HCT116 (cell line): Measurements from ENCODE around the gene FBN3. TPM values are rescaled to one million over a fixed set of nuclear protein-coding genes. Genes with fewer than 3 reads are reported as not detected.

Experiments
- ATAC-seq: fragments of 200-7000 bp; cut with Tn5 transposase; 2 replicates; pipeline ENCODE4 v1.9.1; 2020; ENCODE audit warnings: mild to moderate bottlenecking, moderate library complexity
- BruUV-seq: library from RNA; stranded (reverse); fragments of 400-500 nt; replicated peaks from 2 replicates; lab custom pipeline; 2021; lab: Mats Ljungman, UMichigan
- CTCF ChIA-PET: fragments of 300-600 bp; sonication (Branson Sonifier 250); formaldehyde crosslinking; loops from one replicate; lab custom pipeline; 2021; ENCODE audit warnings: antibody characterized with exemption; lab: Charles Lee
- POLR2A ChIA-PET: fragments of 300-600, 350-600 bp; sonication (Branson Sonifier 250); formaldehyde crosslinking; loops from one replicate; lab custom pipeline; 2021; ENCODE audit warnings: antibody characterized with exemption; lab: Charles Lee
- RAD21 ChIA-PET, 2 experiments: fragments of 300-600 bp; sonication (Branson Sonifier 250); formaldehyde crosslinking; loops; one replicate each; lab custom pipeline; 2023; ENCODE audit warnings: low total read pairs in 2 of 2; ENCODE audit not compliant: uncharacterized antibody in 2 of 2, unreplicated experiment in 2 of 2, low non-redundant PET in 1 of 2; lab: Charles Lee
- DNase-seq: peaks from one replicate; pipeline ENCODE4 v3.0.0-alpha.2; 2010; ENCODE audit warnings: low read depth, low spot score
- H2AFZ ChIP-seq: fragments of 200-600 bp; shearing (Covaris generic), sonication (generic); 2 replicates; pipeline ENCODE4 v1.6.1; 2017; ENCODE audit warnings: low read depth, mixed run types, mixed read lengths, antibody characterized with exemption, low read length; ENCODE audit not compliant: poor library complexity, severe bottlenecking
- H3K27ac ChIP-seq: 2 replicates; pipeline ENCODE4 v1.5.1; 2012; ENCODE audit warnings: low read depth, low read length
- H3K27me3 ChIP-seq: fragments of 200-600 bp; sonication (generic); 2 replicates; pipeline ENCODE4 v1.6.1; 2016; ENCODE audit warnings: mixed run types, low read length, mixed read lengths; ENCODE audit not compliant: insufficient read depth
- H3K36me3 ChIP-seq, 2 experiments: fragments of 200-500 bp in 1 of 2; fragments of 200-600 bp in 1 of 2; sonication (Bioruptor generic) in 1 of 2; sonication (generic) in 1 of 2; 2 replicates each; pipeline versions ENCODE4 v1.5.1 to v1.6.1; 2014 to 2016; ENCODE audit warnings: low read length in 2 of 2, inconsistent platforms in 1 of 2, mixed read lengths in 1 of 2, mixed run types in 1 of 2; ENCODE audit not compliant: insufficient read depth in 2 of 2, control insufficient read depth in 1 of 2
- H3K4me1 ChIP-seq, 2 experiments: fragments of 200-600 bp in 1 of 2; sonication (generic) in 1 of 2; 2 replicates each; pipeline versions ENCODE4 v1.5.1 to v1.6.1; 2012 to 2017; ENCODE audit warnings: low read length in 2 of 2, inconsistent platforms in 1 of 2, mild to moderate bottlenecking in 1 of 2, mixed read lengths in 1 of 2, mixed run types in 1 of 2, moderate library complexity in 1 of 2; ENCODE audit not compliant: insufficient read depth in 2 of 2, control insufficient read depth in 1 of 2
- H3K4me2 ChIP-seq: fragments of 200-600 bp; sonication (generic); 2 replicates; pipeline ENCODE4 v1.6.1; 2017; ENCODE audit warnings: mixed run types, low read length, mixed read lengths
- H3K4me3 ChIP-seq, 2 experiments: fragments of 200-600 bp in 1 of 2; sonication (generic) in 1 of 2; replicated peaks in 1 of 2; 2 replicates each; pipeline ENCODE4 v1.5.1; 2011 to 2016; ENCODE audit warnings: low read length in 2 of 2, control low read depth in 1 of 2, low read depth in 1 of 2, mild to moderate bottlenecking in 1 of 2, mixed read lengths in 1 of 2, mixed run types in 1 of 2
- H3K79me2 ChIP-seq: fragments of 200-600 bp; sonication (generic); 2 replicates; pipeline ENCODE4 v1.6.1; 2017; ENCODE audit warnings: mild to moderate bottlenecking, mixed run types, low read length, moderate library complexity, mixed read lengths; ENCODE audit not compliant: insufficient read depth
- H3K9ac ChIP-seq: fragments of 200-600 bp; sonication (generic); 2 replicates; pipeline ENCODE4 v1.6.1; 2016; ENCODE audit warnings: low read length, mixed read lengths
- H3K9me2 ChIP-seq: fragments of 200-600 bp; sonication (generic), shearing (Covaris generic); 2 replicates; pipeline ENCODE4 v1.6.1; 2017; ENCODE audit warnings: mixed run types, mild to moderate bottlenecking, moderate library complexity; ENCODE audit not compliant: insufficient read depth
- H3K9me3 ChIP-seq, 2 experiments: fragments of 200-500 bp in 1 of 2; fragments of 200-600 bp in 1 of 2; sonication (Bioruptor generic) in 1 of 2; sonication (generic) in 1 of 2; 2 replicates each; pipeline ENCODE4 v1.6.1; 2014 to 2017; ENCODE audit warnings: low read length in 2 of 2, mixed read lengths in 2 of 2, inconsistent platforms in 1 of 2, low read depth in 1 of 2, mild to moderate bottlenecking in 1 of 2, mixed run types in 1 of 2, moderate library complexity in 1 of 2; ENCODE audit not compliant: control insufficient read depth in 1 of 2, insufficient read depth in 1 of 2
- H4K20me1 ChIP-seq: fragments of 200-600 bp; sonication (generic), shearing (Covaris generic); 2 replicates; pipeline ENCODE4 v1.6.1; 2017; ENCODE audit warnings: mixed run types, mild to moderate bottlenecking, moderate library complexity; ENCODE audit not compliant: insufficient read depth
- CEBPB ChIP-seq: IDR thresholded peaks from 2 replicates; pipeline ENCODE4 v1.6.1; 2012; ENCODE audit warnings: low read depth
- ELF1 ChIP-seq: IDR thresholded peaks from 2 replicates; pipeline ENCODE4 v1.6.1; 2012; ENCODE audit warnings: low read depth, borderline replicate concordance
- EZH2phosphoT487 ChIP-seq: fragments of 200-600 bp; IDR thresholded peaks from 2 replicates; pipeline ENCODE4 v1.6.1; 2018; ENCODE audit warnings: antibody characterized with exemption, borderline replicate concordance
- SIN3A ChIP-seq: IDR thresholded peaks from 2 replicates; pipeline ENCODE4 v1.6.1; 2012; ENCODE audit warnings: low read depth
- YY1 ChIP-seq: IDR thresholded peaks from 2 replicates; pipeline ENCODE4 v1.6.1; 2011; ENCODE audit warnings: low read length, low read depth, moderate library complexity, mild to moderate bottlenecking; ENCODE audit not compliant: insufficient replicate concordance; ENCODE audit errors: extremely low read depth
- ZFX ChIP-seq: fragments of 450-650 bp; IDR thresholded peaks from 2 replicates; pipeline ENCODE4 v1.6.1; 2017
- ZNF274 ChIP-seq: fragments of 200-500 bp; sonication (Bioruptor generic); IDR thresholded peaks from 2 replicates; pipeline ENCODE4 v1.6.1; 2014; ENCODE audit warnings: mild to moderate bottlenecking, low read depth, low read length, inconsistent platforms
- intact Hi-C: fragments of 100-400 bp; cut with micrococcal nuclease; formaldehyde crosslinking; loops from 2 replicates; pipeline ENCODE4 v1.10.0; 2022
- total RNA-seq: library from RNA; stranded (reverse); gene quantifications from one replicate; pipeline ENCODE4 v1.2.1, GENCODE V29; 2021; ENCODE audit not compliant: unreplicated experiment
- TF ChIP-seq, protein P1 (sequence below): IDR thresholded peaks from 2 replicates; pipeline ENCODE4 v1.6.1; 2012; ENCODE audit warnings: low read depth
- TF ChIP-seq, protein P2 (sequence below): IDR thresholded peaks from 2 replicates; pipeline ENCODE4 v1.6.1; 2012

Gene FBN3
- total RNA-seq, 1 experiment from 2014 or later, result 6.6 TPM

DNA sequence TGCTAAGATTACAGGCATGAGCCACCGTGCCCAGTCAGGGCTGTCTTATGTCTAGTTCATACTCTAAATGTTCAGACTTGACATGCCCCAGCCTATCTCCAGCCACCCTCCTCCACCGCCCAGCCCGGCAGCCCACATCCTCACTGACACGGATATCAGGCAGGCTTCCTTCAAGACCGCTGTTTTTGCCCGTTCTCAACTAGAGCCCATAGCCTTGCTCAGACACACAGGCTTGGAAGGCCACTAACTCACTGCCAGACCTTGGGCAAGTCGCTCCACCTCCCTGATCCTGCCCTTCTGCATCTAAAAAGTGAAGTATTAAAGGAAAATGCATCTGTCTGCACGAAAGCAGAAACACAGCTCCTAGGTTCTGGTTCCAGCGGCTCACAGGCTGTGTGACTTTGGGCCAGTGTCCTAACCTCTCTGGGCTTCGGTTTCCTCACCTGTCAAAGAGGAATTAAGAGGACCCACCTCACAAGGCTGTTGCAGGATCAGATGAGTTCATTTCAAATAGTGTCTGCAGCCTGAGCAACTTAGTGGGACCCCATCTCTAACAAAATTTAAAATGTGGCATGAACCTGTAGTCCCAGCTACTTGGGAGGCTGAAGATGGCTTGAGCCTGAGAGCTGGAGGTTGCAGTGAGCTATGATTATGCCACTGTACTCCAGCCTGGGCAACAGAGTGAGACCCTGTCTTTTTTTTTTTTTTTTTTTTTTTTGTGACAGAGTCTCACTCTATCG, 45.3 kb upstream of the FBN3 start:
- ChIA-PET POLR2A (no interaction called here), CTCF (no interaction called here), RAD21 (interaction anchor here in 1 of 2 experiments (0.7 kb wide), 1 partner anchor 46 kb away, joined by 3 read pairs; no protein-coding TSS in a partner anchor)
- peaks cover 0 to 8% of the 10 kb centered on the region in 2 experiments; a peak in 2 of 4 replicates for H3K4me1 ChIP-seq
- TF ChIP-seq EZH2phosphoT487 (no peak), CEBPB (no peak), SIN3A (no peak), YY1 (no peak), ZFX (no peak), ZNF274 (no peak), ELF1 (no peak)
- TF ChIP-seq, protein P1, sequence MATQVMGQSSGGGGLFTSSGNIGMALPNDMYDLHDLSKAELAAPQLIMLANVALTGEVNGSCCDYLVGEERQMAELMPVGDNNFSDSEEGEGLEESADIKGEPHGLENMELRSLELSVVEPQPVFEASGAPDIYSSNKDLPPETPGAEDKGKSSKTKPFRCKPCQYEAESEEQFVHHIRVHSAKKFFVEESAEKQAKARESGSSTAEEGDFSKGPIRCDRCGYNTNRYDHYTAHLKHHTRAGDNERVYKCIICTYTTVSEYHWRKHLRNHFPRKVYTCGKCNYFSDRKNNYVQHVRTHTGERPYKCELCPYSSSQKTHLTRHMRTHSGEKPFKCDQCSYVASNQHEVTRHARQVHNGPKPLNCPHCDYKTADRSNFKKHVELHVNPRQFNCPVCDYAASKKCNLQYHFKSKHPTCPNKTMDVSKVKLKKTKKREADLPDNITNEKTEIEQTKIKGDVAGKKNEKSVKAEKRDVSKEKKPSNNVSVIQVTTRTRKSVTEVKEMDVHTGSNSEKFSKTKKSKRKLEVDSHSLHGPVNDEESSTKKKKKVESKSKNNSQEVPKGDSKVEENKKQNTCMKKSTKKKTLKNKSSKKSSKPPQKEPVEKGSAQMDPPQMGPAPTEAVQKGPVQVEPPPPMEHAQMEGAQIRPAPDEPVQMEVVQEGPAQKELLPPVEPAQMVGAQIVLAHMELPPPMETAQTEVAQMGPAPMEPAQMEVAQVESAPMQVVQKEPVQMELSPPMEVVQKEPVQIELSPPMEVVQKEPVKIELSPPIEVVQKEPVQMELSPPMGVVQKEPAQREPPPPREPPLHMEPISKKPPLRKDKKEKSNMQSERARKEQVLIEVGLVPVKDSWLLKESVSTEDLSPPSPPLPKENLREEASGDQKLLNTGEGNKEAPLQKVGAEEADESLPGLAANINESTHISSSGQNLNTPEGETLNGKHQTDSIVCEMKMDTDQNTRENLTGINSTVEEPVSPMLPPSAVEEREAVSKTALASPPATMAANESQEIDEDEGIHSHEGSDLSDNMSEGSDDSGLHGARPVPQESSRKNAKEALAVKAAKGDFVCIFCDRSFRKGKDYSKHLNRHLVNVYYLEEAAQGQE, result no peak
- TF ChIP-seq, protein P2, sequence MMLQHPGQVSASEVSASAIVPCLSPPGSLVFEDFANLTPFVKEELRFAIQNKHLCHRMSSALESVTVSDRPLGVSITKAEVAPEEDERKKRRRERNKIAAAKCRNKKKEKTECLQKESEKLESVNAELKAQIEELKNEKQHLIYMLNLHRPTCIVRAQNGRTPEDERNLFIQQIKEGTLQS, result no peak
- no TSS peak for BruUV-seq
- no peak overlapping the region for H3K9ac ChIP-seq
- H3K27ac ChIP-seq, result no peak overlapping the region
- no peaks in the 10 kb centered on the region for H4K20me1 ChIP-seq
- H3K79me2 ChIP-seq, result no peaks in the 10 kb centered on the region
- intact Hi-C loops, result no loop called here
- no peaks in the 10 kb centered on the region for H3K9me2 ChIP-seq
- no peaks in the 10 kb centered on the region for H3K36me3 ChIP-seq
- no peaks in the 10 kb centered on the region for H3K9me3 ChIP-seq
- no peak overlapping the region for H2AFZ ChIP-seq
- H3K4me3 ChIP-seq, result no peak overlapping the region
- no peak for ATAC-seq
- DNase-seq, result no peak
- no peak overlapping the region for H3K4me2 ChIP-seq
- no peaks in the 10 kb centered on the region for H3K27me3 ChIP-seq
